ENCODE data around the gene PLSCR2.
"Not testable (repeated sequence)": the region's sequence is repeated elsewhere in the genome, so short reads cannot be mapped to it uniquely, and the experiment has no call there.

The PLSCR2 gene, protein sequence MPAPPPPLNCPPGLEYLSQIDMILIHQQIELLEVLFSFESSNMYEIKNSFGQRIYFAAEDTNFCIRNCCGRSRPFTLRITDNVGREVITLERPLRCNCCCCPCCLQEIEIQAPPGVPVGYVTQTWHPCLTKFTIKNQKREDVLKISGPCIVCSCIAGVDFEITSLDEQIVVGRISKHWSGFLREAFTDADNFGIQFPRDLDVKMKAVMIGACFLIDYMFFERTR

DNA sequence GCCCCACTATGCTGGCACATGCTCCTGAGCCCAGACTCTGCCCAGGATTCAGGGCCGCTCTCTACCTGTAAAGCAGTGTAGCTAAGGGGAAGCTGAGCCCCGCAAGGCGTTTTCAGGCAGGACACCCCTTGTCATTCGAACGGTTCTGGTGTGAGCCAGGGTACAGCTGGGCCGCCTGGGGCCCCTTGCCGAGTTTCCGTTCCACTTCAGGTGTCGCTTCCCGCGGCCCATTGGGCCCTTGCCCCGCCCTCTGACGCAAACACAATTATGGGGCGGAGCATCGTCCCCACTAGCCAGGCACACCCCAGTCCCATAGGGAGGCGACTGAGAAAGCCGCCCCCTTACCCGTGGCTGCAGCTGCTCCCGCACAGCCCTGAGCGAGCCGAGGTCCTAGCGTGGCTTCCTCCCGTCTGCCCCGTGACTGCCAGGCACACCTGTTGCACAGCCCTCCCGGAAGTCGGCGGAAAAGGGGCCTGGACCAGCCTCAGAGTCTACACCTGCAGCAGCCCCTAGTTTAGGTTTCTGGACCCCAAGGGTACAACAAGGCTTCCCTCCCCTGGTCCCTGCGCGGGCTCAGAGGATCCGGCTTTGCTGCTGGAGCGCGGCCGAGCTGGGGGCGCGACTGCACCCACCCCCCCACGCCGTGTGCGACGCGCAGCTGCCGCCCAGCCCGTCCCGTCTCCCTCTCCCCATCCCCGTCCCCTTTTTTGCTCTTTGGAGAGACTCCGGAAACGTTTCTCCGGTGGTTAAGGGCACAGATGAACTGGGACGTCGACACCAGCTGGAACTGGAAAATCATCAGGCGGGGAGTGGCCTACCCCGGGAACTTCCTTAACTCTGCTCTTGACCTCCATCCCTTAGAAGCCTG lies at the start of gene PLSCR2:
TSS of gene PLSCR2 (minus strand) at position 412 of the 868 bp plus-strand sequence. CDS start 9,657 bp downstream, outside the sequence.
- peak; percentile 70 for DNase-seq

DNA sequence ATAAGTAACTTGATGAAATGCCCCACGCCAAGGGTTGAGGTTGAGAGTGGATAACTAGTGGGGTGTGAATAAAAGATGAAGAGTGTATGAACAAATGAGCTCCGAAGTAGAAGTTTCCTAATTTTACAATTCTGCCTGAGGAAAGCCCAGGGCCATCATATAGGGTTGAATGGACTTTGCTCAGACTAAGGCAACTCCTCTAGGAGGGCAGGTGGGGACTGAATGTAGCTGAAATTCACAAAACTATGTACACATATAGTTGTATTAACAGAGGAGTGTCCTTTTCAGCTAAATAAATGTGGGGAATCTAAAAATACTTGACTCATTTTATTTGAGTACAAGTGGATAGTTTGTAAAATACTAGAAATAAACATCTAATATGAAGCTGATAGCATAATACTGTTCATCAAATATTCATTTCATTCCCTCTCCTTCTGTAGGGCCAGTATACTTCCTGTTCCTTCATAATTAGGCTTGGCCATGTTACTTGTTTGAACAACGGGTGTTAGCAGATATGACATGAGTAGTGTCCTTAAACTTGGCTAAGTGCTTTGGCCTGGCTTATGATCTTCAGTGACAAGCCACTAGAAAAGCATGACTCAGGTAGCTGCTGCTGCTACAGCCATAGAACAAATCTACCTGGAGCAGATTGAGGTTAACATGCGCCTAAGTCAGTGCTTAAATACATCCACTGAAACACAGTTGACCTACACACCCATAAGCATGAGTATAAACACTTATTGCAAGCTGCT lies 48.5 kb upstream of the PLSCR2 start:
- no peak for DNase-seq

DNA sequence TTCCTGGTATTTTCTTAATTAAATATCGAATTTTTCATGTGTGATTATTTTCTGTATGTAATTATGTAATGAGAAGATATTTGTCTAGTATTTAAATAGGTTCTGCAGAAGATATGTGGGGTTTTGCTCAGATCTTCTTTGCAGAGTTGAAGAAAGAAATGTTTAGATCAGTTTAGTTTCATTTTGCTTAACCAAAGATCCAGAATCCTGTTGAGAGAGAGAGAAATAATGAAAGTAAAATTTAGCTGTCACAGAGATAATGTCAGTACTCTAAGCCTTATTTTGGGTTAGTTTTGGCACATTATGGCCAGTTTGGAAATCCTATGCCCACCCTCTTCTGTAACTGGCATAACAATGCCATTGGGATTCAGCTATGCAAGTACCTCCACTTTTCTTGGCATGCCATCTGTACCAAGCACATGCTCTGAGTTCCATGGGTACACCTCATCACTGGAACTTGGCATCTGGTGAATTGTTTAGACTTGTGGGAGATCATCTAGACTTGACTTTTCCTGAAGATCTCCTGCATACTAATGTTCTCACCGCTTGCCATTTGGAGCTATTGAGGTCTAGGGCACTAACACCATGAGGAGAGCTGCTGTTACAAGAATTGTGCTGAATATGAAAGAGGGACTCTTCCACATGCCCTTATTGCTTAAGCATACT lies 44.2 kb upstream of the PLSCR2 start:
- DNase-seq = no peak

DNA sequence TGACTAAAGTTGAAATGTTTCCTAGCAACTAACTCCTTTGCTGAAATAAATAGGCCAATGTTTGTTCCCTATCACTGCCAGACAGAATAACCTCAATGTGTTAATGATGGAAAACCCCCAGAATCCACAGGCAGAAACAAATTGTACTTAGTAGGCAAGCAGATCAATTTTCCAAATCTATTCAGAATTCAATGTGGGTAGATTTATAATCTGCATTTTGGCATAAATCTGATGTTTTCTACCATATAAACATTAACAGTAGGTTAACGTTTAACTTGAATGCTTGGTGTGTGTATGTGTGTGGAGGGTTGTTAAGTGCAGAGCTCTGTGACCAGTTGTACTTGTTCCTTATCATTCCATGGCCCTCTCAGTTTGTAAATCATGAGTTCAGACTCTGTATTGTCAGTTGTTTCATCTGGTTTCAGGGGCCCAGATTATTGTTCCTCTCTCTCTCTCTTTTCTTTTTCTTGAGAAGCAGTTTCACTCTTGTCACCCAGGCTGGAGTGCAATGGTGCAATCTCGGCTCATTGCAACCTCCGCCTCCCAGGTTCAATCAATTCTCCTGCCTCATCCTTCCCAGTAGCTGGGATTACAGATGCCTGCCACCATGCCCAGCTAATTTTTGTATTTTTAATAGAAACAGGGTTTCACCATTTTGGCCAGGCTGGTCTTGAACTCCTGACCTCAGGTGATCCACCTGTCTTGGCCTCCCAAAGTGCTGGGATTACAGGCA lies 42.2 kb upstream of the PLSCR2 start:
- DNase-seq = no peak

DNA sequence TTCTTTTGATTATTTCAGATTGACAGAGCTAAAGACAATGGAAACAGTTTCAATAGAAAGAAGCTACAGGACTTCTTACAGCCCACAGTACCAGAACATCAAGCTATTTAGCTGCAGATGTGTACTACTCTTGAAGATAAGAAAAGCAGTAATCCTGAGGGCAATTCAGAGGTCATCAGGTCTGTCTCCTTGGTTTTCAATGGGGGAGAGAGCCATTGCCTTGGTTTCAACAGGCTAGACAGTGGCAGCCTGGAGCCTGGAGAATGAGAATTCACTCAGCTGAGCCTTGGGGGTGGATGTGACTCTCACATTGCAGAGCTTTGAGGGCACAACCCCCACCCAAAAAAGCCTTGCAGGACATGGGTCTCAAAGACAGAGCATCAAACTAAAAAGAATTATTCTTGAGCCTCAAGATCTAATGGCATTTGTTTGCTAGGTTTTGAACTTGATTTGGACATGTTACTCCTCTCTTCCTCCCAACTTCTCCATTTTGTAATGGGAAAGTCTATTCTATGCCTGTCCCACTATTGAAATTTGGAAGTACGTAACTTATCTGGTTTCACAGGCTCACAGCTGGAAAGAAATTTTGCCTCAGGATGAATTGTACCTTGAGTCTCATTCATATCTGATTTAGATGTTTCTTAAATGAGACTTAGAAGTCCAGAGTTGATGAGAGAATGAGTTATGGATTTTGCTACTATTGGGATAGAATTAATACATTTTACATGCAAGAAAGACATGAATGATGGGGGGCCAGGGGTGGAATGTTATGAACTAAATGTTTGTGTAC lies 38.2 kb upstream of the PLSCR2 start:
- no peak for DNase-seq

DNA sequence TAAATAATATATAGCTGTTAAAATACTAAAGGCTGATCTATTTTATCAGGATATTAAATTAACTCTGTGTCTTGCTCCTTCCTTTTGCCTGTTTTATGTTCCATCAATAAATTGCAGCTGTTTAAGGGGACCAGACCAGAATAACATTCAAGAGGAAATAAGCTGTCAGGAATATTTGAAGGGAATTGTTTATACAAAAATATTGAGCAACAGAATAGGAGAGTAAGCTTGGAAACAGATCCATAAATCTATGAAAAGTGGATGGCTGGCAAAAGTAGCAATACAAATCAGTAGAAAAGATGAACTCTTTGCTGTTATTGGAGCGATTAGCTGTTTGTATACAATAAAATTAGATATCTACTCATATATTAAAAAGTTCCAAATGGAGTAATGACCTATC lies 36.2 kb upstream of the PLSCR2 start:
- no peak for DNase-seq

DNA sequence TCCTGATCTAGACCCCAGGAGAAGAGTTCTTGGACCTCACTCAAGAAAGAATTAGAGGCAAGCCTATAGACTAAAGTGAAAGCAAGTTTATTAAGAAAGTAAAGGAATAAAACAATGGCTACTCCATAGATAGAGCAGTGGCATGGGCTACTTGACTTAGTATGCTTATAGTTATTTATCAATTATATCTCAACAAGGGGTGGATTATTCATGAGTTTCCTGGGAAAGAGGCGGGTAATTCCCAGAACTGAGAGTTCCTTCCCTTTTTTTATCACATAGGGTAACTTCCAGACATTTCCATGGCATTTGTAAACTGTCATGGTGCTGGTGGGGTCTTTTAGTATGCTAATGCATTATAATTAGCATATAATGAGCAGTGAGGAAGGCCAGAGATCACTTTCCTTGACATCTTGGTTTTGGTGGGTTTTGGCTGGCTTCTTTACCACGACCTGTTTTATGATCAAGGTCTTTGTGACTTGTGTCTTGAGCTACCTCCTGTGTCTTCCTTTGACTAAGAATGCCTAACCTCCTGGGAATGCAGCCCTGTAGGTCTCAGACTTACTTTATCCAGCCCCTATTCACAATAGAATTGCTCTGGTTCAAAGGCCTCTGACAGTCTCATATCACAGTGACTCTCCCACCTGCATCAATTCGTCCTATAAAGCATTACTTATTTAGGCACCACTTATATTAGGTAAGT lies 35.3 kb upstream of the PLSCR2 start:
- DNase-seq = no peak

DNA sequence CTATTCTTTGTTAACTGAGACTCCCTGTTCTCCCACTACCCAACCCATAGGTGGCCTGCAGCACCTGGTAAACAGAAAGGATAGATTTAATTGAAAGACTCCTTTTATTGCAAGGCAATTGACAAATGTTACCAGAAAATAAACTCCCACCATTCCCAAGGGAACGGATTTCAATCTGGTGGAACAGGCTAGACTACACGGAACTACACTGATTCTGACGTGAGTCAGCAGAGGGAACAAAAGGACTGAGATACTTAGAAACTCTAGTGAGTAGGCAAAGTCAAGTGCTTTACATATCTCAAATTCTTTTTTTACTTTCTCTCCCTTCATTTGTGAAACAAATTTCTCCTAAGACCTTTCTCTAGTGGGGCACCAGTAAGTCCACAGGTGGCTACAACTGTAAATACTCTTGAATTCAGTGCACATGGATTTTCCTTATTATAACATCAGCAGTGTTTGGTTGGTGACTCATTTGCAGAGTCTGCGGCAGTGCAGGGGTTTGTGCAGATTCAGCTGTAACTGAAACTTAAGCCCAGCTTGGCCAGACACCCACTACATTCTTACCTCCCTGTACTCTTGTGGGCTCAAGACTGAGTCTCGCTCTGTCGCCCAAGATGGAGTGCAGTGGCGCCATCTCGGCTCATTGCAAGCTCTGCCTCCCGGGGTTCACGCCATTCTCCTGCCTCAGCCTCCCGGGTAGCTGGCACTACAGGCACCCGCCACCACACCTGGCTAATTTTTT lies 34.3 kb upstream of the PLSCR2 start:
- DNase-seq = no peak

DNA sequence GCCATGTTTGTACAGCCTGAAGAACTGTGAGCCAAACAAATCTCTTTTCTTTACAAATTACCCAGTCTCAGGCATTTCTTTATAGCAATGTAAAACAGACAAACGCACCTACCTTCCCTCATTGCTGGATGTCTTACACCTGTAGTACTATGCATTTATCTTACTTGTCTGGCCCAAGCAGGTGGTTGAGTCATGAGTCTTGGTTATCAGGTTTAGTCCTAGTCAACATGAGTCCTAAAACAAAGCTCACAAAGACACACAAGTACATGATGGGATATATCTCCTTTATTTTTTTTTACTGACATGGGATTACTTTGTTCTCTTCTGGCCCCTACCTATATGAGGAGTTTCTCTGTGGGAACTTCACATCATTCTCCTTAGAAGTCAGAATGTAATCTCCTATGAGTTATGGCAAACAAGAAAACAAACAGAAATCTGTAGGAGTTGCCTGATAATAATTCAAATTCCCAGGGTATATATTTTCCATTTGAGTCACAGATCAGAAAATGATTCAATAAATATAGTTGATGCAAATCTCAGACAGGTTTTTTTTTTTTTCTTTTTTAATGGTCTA lies 33.6 kb upstream of the PLSCR2 start:
- no peak for DNase-seq

DNA sequence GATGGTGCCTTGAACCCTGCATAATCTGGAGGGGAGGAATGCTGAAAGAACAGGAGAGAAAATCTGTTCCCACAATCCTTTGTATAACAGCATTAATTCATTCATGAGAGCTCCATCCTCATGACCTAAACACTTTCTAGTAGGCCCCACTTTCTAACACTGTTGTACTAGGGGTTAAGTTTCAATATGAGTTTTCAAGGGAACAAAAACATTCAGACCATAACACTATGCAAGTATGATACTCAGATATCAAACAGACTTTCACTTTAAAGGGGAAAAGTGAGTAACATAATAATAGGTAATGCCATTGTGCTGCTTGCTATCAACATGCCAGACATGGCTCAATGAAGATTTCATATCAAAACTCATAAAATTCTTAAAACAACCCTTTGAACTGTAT lies 32.4 kb upstream of the PLSCR2 start:
- DNase-seq = no peak

DNA sequence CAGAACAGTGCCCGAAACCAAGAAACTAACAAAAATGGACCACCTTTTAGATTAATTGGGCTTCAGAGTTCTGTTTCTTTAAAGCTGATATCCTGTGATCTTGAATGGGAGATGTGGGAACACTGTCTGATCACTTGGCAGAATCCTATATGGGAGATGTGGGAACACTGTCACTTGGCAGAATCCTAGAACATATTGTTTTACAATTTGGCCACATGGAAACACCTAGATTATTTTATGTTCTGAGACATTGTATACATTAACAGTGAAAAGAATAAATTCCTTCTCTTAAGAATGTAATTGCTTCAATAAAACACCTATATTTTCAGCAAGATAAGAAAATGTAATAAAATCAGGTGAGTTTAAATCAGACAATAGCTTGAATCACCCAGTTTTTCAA lies 30.3 kb upstream of the PLSCR2 start:
- DNase-seq = no peak

DNA sequence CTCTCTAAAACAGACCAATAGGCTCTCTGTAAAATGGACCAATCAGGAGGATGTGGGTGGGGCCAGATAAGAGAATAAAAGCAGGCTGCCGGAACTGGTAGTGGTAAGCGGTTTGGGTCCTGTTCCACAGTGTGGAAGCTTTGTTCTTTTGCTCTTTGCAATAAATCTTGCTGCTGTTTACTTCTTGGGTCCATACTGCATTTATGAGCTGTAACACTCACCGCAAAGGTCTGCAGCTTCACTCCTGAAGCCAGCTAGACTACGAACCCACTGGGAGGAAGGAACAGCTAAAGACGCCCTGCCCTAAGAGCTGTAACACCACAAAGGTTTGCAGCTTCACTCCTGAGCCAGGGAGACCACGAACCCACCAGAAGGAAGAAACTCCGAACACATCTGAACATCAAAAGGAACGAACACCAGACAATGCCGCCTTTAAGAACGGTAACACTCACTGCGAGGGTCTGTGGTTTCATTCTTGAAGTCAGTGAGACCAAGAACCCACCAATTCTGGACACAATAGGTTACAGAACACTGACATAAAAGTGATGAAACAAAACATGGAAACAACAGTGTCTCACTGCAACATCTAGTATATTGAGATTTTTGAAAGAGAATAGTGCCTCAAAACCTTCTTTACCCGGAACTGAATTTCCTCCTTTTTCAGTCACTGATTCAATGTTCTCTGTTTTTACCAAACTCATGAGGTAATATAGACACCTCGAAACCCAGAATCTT lies 28.8 kb upstream of the PLSCR2 start:
- peak; percentile 11 for DNase-seq

DNA sequence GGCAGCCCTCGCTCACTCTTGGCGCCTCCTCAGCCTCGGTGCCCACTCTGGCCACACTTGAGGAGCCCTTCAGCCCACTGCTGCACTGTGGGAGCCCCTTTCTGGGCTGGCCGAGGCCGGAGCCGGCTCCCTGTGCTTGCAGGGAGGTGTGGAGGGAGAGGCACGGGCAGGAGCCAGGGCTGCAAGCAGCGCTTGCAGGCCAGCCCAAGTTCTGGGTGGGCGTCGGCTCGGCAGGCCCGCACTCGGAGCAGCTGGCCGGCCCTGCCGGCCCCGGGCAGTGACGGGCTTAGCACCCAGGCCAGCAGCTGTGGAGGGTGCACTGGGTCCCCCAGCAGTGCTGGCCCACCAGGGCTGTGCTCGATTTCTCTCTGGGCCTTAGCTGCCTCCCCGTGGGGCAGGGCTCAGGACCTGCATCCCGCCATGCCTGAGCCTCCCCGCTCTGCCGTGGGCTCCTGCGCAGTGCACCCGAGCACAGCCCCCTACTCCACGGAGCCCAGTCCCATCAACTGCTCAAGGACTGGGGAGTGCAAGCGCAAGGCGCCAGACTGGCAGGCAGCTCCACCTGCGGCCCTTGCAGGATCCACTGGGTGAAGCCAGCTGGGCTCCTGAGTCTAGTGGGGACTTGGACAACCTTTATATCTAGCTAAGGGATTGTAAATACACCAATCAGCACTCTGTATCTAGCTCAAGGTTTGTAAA lies 27.9 kb upstream of the PLSCR2 start:
- not testable (repeated sequence) for DNase-seq

DNA sequence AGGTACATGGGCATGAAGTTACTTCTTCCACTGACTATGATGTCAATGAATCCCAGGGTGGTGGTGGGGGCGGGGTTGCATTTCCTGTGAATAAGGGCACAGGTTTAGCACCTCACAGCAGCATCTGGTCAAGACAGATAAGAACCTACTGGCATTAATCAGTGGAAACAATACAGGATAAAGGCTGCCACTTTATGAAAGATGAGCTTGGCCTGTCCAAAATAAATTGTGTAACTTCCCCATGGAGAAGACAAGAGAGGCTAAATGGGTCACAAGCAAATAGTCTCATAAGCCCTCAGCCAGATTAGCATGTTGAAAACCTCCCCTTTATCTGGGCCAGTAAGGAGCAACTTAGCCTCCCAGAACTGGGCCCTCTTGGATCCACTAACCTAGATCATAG lies 27.4 kb upstream of the PLSCR2 start:
- DNase-seq = no peak

DNA sequence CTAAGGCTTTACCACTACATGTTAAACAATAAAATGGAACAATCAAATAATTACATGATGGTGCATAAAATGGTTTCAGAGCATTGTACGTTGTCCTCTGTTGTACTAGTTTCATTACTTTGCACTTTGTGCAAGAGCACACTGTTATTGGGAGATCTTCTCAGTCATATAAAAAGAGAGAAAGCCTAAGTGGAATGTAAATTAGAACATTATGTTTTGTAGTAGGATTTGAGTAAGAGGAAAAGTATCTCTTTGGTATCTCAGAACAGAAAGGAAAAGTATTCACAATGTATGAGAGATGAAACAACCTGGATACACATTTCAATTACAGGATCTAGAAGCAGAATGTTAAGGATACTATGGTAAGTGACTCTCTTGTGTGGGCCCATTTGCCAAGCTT lies 26.9 kb upstream of the PLSCR2 start:
- DNase-seq = no peak

DNA sequence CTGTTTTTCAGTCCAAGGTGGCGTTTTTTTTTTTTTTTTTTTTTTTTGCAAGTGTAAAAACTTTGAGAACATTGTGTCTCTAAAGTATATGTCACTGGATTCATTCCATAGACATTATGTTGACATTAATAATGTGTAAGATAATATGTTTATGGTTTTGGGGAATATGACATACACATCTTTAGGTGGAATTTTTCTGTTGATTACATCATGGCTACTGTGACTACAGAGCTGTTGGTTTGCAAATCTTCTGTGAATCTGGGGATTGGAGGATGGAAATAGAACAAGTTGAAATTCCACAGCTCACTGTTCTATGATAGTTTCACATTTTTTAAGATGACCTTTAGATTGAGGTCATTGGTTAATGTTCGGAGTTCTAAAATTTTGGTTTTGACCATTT lies 24.4 kb upstream of the PLSCR2 start:
- DNase-seq = no peak

DNA sequence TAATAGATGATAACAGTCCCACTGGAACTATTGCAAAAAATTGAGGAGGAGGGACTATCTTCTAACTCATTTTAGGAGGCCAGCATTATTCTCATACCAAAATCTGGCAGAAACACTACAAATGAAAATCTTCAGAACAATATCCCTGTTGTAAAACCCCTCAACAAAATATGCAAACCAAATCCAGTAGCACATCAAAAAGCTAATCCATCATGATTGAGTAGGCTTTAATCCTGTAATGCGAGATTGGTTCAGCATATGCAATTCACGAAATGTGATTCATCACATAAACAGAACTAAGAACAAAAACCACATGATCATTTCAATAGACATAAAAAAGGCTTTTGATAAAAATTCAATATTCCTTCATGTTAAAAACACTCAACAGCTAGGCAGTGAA lies 23.9 kb upstream of the PLSCR2 start:
- DNase-seq = no peak

DNA sequence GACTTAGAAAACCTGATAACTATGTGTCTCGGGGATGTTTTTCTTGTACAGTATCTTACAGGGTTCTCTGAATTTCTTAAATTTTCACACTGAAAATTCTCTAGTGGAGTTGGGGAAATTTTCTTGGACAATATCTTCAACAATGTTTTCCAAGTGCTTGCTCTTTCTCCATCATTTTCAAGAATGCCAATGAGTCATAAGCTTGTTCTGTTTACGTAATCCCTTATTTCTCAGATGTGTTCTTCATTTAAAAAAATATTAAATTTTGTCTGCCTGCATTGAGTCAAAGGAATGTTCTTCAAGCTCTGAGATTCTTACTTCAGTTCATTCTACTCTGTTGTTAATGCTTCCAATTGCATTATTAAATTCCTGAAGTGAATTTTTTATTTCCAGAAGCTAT lies 21.9 kb upstream of the PLSCR2 start:
- no peak for DNase-seq

All from activated gamma-delta T cell treated with Interleukin-2 at 50 U/mL for 16 hours (primary cell).